K562 (cell line): ENCODE measurements around the gene BORCS5.

Experiments
- CTCF ChIP-seq, 3 experiments: IDR thresholded peaks in 2 of 3; conservative IDR thresholded peaks in 1 of 3; 2 replicates each; pipeline ENCODE4 v1.5.1; 2011 to 2012; ENCODE audit warnings: low read length in 3 of 3, mild to moderate bottlenecking in 3 of 3, control low read depth in 2 of 3, improper control_type of control experiment in 1 of 3, inconsistent platforms in 1 of 3, low read depth in 1 of 3, mixed read lengths in 1 of 3, moderate library complexity in 1 of 3; ENCODE audit not compliant: insufficient read depth in 2 of 3
- MTA1 ChIP-seq: fragments of 450-650 bp; IDR thresholded peaks from 2 replicates; pipeline ENCODE4 v1.6.1; 2017; ENCODE audit warnings: borderline replicate concordance
- ZNF780A ChIP-seq: fragments of 250-450 bp; sonication (Bioruptor Pico); IDR thresholded peaks from 2 replicates; pipeline ENCODE4 v1.5.0; 2021; ENCODE audit warnings: mild to moderate bottlenecking

GRCh38 chr12:12499909-12500604 lies 143.2 kb downstream of the BORCS5 start:
- no peak for TF ChIP-seq MTA1
- no peak for TF ChIP-seq ZNF780A (CRISPR knock-in tag)
- TF ChIP-seq CTCF (IDR thresholded peaks at IDR 0.05 in 2 of 3, conservative IDR thresholded peaks at IDR 0.05 in 1 of 3; ENCODE audit: insufficient read depth in 2 of 3, low read depth in 1 of 3, low read length in 3 of 3): no peak
